ENCODE data around the gene HBZ. TPM values are rescaled to one million over a fixed set of nuclear protein-coding genes. Genes with fewer than 3 reads are reported as not detected.
"Not testable (repeated sequence)": the region's sequence is repeated elsewhere in the genome, so short reads cannot be mapped to it uniquely, and the experiment has no call there.

HBZ gene
- total RNA-seq, 1 experiment from 2014 or later = not detected

DNA sequence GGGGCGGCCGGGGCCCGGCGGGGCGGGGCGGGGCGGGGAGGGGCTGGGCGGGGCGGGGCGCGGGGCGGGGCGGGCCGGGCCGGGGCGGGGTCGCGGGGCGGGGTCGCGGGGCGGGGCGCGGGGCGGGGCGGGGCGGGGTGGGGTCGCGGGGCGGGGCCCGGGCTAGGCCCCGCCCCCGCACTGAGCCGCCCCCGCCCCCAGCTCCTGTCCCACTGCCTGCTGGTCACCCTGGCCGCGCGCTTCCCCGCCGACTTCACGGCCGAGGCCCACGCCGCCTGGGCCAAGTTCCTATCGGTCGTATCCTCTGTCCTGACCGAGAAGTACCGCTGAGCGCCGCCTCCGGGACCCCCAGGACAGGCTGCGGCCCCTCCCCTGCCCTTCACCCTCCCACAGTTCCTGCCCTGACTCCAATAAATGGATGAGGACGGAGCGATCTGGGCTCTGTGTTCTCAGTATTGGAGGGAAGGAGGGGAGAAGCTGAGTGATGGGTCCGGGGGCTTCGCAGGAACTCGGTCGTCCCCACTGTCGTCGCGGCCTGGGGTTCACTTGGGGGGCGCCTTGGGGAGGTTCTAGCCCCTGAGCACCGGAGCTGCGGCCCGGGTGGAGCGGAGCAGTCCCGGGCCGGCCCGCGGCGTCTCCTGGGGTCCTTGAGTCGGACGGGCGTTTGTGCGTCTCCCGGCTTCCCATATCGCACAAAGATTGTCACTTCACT is 12.5 kb downstream of the HBZ start:
- DNase-seq (ENCODE audit: low read depth) = no peak

DNA sequence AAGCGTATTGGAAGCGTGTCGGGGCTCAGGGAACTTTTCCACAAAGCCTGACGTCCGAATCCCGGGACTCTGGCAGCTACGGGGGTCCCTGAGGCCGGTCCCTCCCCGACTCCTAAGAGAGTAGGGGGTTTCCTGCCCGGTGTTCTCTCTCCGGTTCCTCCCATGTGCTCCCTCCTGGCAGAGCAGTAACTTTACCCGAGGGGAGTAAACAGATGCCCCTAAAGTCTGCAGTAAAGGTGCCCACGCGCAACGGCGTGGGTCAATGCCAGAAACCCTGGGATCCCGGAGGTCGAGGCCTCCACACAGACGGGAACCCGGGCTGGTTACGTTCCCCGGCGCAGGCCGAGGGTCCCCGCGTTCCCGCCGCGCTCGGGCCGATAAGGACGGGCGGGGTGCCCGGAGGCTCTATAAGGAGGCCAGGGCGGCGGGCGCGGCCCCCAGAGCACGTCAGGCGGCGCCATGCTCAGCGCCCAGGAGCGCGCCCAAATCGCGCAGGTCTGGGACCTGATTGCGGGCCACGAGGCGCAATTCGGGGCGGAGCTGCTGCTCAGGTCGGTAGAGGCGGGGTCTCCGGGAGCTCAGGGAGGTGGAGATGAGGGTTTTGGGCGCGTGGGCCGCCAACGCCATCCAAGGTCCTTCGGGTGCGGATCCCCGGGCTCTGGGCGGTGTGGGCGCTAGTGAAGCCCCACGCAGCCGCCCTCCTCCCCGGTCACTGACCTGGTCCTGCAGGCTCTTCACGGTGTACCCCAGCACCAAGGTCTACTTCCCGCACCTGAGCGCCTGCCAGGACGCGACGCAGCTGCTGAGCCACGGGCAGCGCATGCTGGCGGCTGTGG is 13.3 kb downstream of the HBZ start, which contains the start of gene HBM:
TSS of gene HBM (plus strand) at position 440 of the 836 bp plus-strand sequence. CDS start at position 460, 20 bp downstream.
- no peak for DNase-seq (ENCODE audit: low read depth)

DNA sequence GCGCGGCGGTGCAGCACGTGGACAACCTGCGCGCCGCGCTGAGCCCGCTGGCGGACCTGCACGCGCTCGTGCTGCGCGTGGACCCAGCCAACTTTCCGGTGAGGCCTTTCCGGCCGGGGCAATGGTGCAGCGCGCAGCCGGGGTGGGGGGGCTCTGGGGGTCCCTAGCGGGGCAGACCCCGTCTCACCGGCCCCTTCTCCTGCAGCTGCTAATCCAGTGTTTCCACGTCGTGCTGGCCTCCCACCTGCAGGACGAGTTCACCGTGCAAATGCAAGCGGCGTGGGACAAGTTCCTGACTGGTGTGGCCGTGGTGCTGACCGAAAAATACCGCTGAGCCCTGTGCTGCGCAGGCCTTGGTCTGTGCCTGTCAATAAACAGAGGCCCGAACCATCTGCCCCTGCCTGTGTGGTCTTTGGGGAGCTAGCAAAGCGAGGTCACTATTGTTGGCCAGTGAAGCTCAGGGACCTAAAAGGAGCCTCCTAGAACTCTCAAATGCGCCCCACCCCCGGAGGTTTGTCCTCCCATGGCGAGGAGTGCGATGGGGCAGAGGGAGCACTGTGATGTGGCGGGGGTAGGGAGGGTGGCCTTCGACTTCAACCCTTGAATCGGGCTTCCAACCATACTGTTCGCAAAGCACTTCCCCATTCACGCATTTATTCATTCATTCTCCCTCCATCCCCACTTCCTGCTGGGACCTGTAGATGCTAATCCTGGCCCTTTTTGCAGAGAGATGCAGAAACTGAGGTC is 14.1 kb downstream of the HBZ start:
- no peak for DNase-seq (ENCODE audit: low read depth)

DNA sequence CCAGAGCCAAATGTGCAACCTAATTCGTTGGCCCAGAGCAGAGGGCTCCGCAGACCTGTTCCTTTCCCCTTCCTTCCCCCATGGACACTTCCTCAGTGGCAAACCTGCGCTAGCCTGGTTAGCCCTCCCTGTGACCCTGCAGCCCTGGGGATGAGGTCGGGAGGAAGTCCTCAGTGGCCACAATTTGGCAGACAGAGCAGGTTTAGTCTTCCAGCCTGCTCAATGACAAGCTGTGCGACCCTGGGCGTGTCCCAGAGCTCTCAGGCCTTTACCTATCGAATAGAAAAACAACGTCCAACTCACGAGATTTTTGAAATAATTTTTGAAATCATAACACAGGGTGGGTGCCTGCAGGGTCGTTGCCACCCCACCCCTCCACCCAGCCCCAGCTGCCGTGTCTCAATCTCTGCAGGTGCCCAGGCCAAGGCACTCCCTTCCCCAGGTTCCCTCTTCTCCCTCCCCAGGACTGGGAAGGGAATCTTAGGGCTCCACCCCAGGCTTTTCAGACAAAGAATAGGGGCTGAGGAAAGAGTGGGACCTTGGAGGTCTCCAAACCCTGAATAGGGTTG is 14.8 kb downstream of the HBZ start:
- no peak for DNase-seq (ENCODE audit: low read depth)

DNA sequence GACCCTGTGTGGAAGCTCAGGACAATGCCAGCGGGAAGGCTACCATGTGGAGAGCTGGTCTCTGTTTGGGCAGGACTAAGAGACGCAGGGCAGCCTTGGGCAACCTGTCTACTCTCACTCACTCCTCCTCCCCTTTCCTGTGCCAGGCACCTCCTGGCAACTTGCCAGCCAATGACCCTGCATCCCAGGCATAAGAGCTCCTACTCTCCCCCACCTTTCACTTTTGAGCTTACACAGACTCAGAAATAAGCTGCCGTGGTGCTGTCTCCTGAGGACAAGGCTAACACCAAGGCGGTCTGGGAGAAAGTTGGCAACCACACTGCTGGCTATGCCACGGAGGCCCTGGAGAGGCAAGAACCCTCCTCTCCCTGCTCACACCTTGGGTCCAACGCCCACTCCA is 16.0 kb downstream of the HBZ start:
- DNase-seq (ENCODE audit: low read depth) = no peak

DNA sequence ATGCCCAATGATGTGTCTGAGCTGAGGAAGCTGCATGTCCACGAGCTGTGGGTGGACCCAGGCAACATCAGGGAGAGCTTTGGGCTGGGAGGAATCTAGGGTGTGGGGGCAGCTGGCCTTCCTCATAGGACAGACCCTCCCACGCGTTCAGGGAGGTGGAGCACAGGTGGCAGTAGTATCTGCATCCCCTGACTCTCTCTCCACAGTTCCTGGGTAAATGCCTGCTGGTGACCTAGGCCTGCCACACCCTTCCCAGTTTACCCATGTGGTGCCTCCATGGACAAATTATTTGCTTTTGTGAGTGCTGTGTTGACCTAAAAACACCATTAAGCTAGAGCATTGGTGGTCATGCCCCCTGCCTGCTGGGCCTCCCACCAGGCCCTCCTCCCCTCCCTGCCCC is 16.6 kb downstream of the HBZ start:
- DNase-seq (ENCODE audit: low read depth) = no peak

DNA sequence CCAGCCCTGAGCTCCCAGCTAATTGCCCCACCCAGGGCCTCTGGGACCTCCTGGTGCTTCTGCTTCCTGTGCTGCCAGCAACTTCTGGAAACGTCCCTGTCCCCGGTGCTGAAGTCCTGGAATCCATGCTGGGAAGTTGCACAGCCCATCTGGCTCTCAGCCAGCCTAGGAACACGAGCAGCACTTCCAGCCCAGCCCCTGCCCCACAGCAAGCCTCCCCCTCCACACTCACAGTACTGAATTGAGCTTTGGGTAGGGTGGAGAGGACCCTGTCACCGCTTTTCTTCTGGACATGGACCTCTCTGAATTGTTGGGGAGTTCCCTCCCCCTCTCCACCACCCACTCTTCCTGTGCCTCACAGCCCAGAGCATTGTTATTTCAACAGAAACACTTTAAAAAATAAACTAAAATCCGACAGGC is 17.7 kb downstream of the HBZ start:
- not testable (repeated sequence) for DNase-seq (ENCODE audit: low read depth)

DNA sequence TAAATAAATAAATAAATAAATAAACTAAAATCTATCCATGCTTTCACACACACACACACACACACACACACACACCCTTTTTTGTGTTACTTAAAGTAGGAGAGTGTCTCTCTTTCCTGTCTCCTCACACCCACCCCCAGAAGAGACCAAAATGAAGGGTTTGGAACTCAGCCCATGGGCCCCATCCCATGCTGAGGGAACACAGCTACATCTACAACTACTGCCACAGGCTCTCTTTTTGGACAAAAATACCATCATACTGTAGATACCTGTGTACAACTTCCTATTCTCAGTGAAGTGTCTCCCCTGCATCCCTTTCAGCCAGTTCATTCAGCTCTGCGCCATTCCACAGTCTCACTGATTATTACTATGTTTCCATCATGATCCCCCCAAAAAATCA is 18.3 kb downstream of the HBZ start:
- no peak for DNase-seq (ENCODE audit: low read depth)

DNA sequence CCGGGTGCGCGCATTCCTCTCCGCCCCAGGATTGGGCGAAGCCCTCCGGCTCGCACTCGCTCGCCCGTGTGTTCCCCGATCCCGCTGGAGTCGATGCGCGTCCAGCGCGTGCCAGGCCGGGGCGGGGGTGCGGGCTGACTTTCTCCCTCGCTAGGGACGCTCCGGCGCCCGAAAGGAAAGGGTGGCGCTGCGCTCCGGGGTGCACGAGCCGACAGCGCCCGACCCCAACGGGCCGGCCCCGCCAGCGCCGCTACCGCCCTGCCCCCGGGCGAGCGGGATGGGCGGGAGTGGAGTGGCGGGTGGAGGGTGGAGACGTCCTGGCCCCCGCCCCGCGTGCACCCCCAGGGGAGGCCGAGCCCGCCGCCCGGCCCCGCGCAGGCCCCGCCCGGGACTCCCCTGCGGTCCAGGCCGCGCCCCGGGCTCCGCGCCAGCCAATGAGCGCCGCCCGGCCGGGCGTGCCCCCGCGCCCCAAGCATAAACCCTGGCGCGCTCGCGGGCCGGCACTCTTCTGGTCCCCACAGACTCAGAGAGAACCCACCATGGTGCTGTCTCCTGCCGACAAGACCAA is 20.0 kb downstream of the HBZ start, which contains the start of gene HBA2:
TSS of gene HBA2 (plus strand) at position 503 of the 568 bp plus-strand sequence. CDS start at position 540, 37 bp downstream.
- not testable (repeated sequence) for DNase-seq (ENCODE audit: low read depth)

DNA sequence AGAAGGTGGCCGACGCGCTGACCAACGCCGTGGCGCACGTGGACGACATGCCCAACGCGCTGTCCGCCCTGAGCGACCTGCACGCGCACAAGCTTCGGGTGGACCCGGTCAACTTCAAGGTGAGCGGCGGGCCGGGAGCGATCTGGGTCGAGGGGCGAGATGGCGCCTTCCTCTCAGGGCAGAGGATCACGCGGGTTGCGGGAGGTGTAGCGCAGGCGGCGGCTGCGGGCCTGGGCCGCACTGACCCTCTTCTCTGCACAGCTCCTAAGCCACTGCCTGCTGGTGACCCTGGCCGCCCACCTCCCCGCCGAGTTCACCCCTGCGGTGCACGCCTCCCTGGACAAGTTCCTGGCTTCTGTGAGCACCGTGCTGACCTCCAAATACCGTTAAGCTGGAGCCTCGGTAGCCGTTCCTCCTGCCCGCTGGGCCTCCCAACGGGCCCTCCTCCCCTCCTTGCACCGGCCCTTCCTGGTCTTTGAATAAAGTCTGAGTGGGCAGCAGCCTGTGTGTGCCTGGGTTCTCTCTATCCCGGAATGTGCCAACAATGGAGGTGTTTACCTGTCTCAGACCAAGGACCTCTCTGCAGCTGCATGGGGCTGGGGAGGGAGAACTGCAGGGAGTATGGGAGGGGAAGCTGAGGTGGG is 20.9 kb downstream of the HBZ start:
- DNase-seq (ENCODE audit: low read depth) = not testable (repeated sequence)

DNA sequence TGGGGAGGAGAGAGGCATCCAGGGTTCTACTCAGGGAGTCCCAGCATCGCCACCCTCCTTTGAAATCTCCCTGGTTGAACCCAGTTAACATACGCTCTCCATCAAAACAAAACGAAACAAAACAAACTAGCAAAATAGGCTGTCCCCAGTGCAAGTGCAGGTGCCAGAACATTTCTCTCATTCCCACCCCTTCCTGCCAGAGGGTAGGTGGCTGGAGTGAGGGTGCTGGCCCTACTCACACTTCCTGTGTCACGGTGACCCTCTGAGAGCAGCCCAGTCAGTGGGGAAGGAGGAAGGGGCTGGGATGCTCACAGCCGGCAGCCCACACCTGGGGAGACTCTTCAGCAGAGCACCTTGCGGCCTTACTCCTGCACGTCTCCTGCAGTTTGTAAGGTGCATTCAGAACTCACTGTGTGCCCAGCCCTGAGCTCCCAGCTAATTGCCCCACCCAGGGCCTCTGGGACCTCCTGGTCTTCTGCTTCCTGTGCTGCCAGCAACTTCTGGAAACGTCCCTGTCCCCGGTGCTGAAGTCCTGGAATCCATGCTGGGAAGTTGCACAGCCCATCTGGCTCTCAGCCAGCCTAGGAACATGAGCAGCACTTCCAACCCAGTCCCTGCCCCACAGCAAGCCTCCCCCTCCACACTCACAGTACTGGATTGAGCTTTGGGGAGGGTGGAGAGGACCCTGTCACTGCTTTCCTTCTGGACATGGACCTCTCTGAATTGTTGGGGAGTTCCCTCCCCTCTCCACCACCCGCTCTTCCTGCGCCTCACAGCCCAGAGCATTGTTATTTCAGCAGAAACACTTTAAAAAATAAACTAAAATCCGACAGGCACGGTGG is 21.7 kb downstream of the HBZ start:
- not testable (repeated sequence) for DNase-seq (ENCODE audit: low read depth)

DNA sequence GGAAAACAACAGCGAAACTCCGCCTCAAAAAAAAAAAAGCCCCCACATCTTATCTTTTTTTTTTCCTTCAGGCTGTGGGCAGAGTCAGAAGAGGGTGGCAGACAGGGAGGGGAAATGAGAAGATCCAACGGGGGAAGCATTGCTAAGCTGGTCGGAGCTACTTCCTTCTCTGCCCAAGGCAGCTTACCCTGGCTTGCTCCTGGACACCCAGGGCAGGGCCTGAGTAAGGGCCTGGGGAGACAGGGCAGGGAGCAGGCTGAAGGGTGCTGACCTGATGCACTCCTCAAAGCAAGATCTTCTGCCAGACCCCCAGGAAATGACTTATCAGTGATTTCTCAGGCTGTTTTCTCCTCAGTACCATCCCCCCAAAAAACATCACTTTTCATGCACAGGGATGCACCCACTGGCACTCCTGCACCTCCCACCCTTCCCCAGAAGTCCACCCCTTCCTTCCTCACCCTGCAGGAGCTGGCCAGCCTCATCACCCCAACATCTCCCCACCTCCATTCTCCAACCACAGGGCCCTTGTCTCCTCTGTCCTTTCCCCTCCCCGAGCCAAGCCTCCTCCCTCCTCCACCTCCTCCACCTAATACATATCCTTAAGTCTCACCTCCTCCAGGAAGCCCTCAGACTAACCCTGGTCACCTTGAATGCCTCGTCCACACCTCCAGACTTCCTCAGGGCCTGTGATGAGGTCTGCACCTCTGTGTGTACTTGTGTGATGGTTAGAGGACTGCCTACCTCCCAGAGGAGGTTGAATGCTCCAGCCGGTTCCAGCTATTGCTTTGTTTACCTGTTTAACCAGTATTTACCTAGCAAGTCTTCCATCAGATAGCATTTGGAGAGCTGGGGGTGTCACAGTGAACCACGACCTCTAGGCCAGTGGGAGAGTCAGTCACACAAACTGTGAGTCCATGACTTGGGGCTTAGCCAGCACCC is 22.8 kb downstream of the HBZ start:
- DNase-seq (ENCODE audit: low read depth) = no peak

DNA sequence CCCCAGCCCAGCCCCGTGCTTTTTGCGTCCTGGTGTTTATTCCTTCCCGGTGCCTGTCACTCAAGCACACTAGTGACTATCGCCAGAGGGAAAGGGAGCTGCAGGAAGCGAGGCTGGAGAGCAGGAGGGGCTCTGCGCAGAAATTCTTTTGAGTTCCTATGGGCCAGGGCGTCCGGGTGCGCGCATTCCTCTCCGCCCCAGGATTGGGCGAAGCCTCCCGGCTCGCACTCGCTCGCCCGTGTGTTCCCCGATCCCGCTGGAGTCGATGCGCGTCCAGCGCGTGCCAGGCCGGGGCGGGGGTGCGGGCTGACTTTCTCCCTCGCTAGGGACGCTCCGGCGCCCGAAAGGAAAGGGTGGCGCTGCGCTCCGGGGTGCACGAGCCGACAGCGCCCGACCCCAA is 23.6 kb downstream of the HBZ start:
- not testable (repeated sequence) for DNase-seq (ENCODE audit: low read depth)

DNA sequence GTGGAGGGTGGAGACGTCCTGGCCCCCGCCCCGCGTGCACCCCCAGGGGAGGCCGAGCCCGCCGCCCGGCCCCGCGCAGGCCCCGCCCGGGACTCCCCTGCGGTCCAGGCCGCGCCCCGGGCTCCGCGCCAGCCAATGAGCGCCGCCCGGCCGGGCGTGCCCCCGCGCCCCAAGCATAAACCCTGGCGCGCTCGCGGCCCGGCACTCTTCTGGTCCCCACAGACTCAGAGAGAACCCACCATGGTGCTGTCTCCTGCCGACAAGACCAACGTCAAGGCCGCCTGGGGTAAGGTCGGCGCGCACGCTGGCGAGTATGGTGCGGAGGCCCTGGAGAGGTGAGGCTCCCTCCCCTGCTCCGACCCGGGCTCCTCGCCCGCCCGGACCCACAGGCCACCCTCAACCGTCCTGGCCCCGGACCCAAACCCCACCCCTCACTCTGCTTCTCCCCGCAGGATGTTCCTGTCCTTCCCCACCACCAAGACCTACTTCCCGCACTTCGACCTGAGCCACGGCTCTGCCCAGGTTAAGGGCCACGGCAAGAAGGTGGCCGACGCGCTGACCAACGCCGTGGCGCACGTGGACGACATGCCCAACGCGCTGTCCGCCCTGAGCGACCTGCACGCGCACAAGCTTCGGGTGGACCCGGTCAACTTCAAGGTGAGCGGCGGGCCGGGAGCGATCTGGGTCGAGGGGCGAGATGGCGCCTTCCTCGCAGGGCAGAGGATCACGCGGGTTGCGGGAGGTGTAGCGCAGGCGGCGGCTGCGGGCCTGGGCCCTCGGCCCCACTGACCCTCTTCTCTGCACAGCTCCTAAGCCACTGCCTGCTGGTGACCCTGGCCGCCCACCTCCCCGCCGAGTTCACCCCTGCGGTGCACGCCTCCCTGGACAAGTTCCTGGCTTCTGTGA is 24.3 kb downstream of the HBZ start, which contains the start of gene HBA1:
TSS of gene HBA1 (plus strand) at position 204 of the 906 bp plus-strand sequence. CDS start at position 241, 37 bp downstream.
- not testable (repeated sequence) for DNase-seq (ENCODE audit: low read depth)

DNA sequence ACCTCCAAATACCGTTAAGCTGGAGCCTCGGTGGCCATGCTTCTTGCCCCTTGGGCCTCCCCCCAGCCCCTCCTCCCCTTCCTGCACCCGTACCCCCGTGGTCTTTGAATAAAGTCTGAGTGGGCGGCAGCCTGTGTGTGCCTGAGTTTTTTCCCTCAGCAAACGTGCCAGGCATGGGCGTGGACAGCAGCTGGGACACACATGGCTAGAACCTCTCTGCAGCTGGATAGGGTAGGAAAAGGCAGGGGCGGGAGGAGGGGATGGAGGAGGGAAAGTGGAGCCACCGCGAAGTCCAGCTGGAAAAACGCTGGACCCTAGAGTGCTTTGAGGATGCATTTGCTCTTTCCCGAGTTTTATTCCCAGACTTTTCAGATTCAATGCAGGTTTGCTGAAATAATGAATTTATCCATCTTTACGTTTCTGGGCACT is 25.0 kb downstream of the HBZ start:
- no peak for DNase-seq (ENCODE audit: low read depth)

DNA sequence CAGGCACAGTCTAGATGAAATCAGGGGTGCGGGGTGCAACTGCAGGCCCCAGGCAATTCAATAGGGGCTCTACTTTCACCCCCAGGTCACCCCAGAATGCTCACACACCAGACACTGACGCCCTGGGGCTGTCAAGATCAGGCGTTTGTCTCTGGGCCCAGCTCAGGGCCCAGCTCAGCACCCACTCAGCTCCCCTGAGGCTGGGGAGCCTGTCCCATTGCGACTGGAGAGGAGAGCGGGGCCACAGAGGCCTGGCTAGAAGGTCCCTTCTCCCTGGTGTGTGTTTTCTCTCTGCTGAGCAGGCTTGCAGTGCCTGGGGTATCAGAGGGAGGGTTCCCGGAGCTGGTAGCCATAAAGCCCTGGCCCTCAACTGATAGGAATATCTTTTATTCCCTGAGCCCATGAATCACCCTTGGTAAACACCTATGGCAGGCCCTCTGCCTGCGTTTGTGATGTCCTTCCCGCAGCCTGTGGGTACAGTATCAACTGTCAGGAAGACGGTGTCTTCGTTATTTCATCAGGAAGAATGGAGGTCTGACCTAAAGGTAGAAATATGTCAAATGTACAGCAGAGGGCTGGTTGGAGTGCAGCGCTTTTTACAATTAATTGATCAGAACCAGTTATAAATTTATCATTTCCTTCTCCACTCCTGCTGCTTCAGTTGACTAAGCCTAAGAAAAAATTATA is 25.7 kb downstream of the HBZ start:
- no peak for DNase-seq (ENCODE audit: low read depth)

DNA sequence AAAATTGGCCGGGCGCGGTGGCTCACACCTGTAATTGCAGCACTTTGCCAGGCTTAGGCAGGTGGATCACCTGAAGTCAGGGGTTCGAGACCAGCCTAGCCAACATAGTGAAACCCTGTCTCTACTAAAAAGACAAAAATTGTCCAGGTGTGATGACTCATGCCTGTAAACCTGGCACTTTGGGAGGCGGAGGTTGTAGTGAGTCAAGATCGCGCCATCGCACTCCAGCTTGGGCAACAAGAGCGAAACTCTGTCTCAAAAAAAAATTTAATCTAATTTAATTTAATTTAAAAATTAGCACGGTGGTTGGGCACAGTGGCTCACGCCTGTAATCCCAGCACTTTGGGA is 26.2 kb downstream of the HBZ start:
- DNase-seq (ENCODE audit: low read depth) = no peak

Measured in LHCN-M2 (cell line).